CD4-positive, alpha-beta memory T cell (primary cell): ENCODE results near the gene ZNF14. TPM values are rescaled to one million over a fixed set of nuclear protein-coding genes. Genes with fewer than 3 reads are reported as not detected.
"Not testable (repeated sequence)": the region's sequence is repeated elsewhere in the genome, so short reads cannot be mapped to it uniquely, and the experiment has no call there.

Source experiments
- CTCF ChIA-PET: fragments of 350-600 bp; sonication (Branson Sonifier 250); formaldehyde crosslinking; loops from one replicate; lab custom pipeline; 2021; ENCODE audit warnings: inconsistent platforms; ENCODE audit not compliant: partially characterized antibody; lab: Charles Lee
- POLR2A ChIA-PET: fragments of 350-600 bp; sonication (Branson Sonifier 250); formaldehyde crosslinking; loops from one replicate; lab custom pipeline; 2021; ENCODE audit not compliant: partially characterized antibody; lab: Charles Lee
- DNase-seq, 5 donors: peaks; one replicate each; pipeline versions ENCODE4 v3.0.0 to v3.0.0-alpha.2; 2020 to 2022; ENCODE audit warnings: mixed read lengths in 1 of 5
- H3K27ac ChIP-seq: one replicate; pipeline ENCODE4 v1.7.0; 2013; ENCODE audit warnings: low read depth, low read length
- H3K27me3 ChIP-seq: 2 replicates; pipeline ENCODE4 v1.7.0; 2013; ENCODE audit warnings: mild to moderate bottlenecking, low read length, moderate library complexity; ENCODE audit not compliant: insufficient read depth
- H3K36me3 ChIP-seq: 2 replicates; pipeline ENCODE4 v1.7.0; 2013; ENCODE audit warnings: mild to moderate bottlenecking, low read length, moderate library complexity; ENCODE audit not compliant: insufficient read depth
- H3K4me1 ChIP-seq: 2 replicates; pipeline ENCODE4 v1.7.0; 2013; ENCODE audit warnings: mild to moderate bottlenecking, low read length, moderate library complexity; ENCODE audit not compliant: insufficient read depth
- H3K4me3 ChIP-seq, 2 donors: one replicate each; pipeline ENCODE4 v1.7.0; 2013; ENCODE audit warnings: low read length in 2 of 2, mild to moderate bottlenecking in 1 of 2
- H3K9me3 ChIP-seq, 2 donors: one replicate each; pipeline ENCODE4 v1.7.0; 2013; ENCODE audit warnings: low read length in 2 of 2, control low read depth in 1 of 2; ENCODE audit not compliant: control insufficient read depth in 1 of 2
- H3K27ac Mint-ChIP-seq, 7 donors: one replicate each; pipeline ENCODE4 v1.8.0; 2020 to 2021; ENCODE audit warnings: mixed read lengths in 7 of 7, mild to moderate bottlenecking in 6 of 7, inconsistent platforms in 3 of 7, moderate library complexity in 3 of 7
- H3K27me3 Mint-ChIP-seq, 2 donors: one replicate each; pipeline ENCODE4 v1.8.0; 2020 to 2021; ENCODE audit warnings: mixed read lengths in 2 of 2
- H3K36me3 Mint-ChIP-seq, 2 donors: one replicate each; pipeline ENCODE4 v1.8.0; 2020 to 2021; ENCODE audit warnings: mixed read lengths in 2 of 2, inconsistent platforms in 1 of 2, mild to moderate bottlenecking in 1 of 2
- H3K4me1 Mint-ChIP-seq, 4 donors: one replicate each; pipeline ENCODE4 v1.8.0; 2020 to 2021; ENCODE audit warnings: mixed read lengths in 4 of 4, mild to moderate bottlenecking in 1 of 4
- H3K4me3 Mint-ChIP-seq, 8 donors: one replicate each; pipeline ENCODE4 v1.8.0; 2020 to 2021; ENCODE audit warnings: mixed read lengths in 8 of 8, mild to moderate bottlenecking in 7 of 8, moderate library complexity in 6 of 8, inconsistent platforms in 3 of 8
- H3K9me3 Mint-ChIP-seq, 8 donors: one replicate each; pipeline ENCODE4 v1.8.0; 2020 to 2021; ENCODE audit warnings: mixed read lengths in 8 of 8, mild to moderate bottlenecking in 5 of 8, inconsistent platforms in 3 of 8, moderate library complexity in 1 of 8
- intact Hi-C: fragments of 100-400 bp; cut with micrococcal nuclease; formaldehyde crosslinking; loops from one replicate; pipeline ENCODE4 v1.15.1; 2023
- polyA plus RNA-seq, 2 donors: library from polyadenylated mRNA; unstranded; fragments of 300-500 nt; fragmentation: Illumina TruSeq; gene quantifications; one replicate each; pipeline ENCODE4 v1.2.3, GENCODE V29; 2021
- total RNA-seq, 2 experiments: library from RNA; stranded (reverse); gene quantifications; one replicate each; pipeline ENCODE4 v1.2.3, GENCODE V29; 2021

Gene ZNF14
- total and polyA plus RNA-seq, 4 experiments from 2014 or later: 13.9 to 32.2 (median 26.9) TPM

GRCh38 chr19:19674315-19674714, 58.6 kb downstream of the ZNF14 start:
- Mint-ChIP-seq H3K4me3 (peak overlapping the region; percentile 21 to 56 (median 50)), H3K27ac (peak overlapping the region in 2 of 7 donors; percentile 59 to 70), H3K9me3 (peaks cover 2 to 73% (median 57%) of the 10 kb centered on the region in 8 donors), H3K36me3 (peaks cover 78 to 83% of the 10 kb centered on the region in 2 donors), H3K4me1 (peaks cover 10 to 54% (median 38%) of the 10 kb centered on the region in 4 donors), H3K27me3 (no peaks in the 10 kb centered on the region)
- no peak overlapping the region for H3K27ac ChIP-seq
- no peak for DNase-seq
- ChIA-PET CTCF (no interaction called here), POLR2A (interaction anchor here (0.7 to 1.5 kb wide), 3 partner anchors 10 to 191 kb away, joined by 3 to 4 read pairs (median 3); partner anchors contain the start of gene ZNF253)
- intact Hi-C loops: no loop called here
- H3K36me3 ChIP-seq: peaks cover 75% of the 10 kb centered on the region
- H3K27me3 ChIP-seq: no peaks in the 10 kb centered on the region
- peaks cover 18% of the 10 kb centered on the region for H3K4me1 ChIP-seq
- H3K9me3 ChIP-seq: peaks cover 5 to 36% of the 10 kb centered on the region in 2 donors
- H3K4me3 ChIP-seq: no peak overlapping the region

DNA sequence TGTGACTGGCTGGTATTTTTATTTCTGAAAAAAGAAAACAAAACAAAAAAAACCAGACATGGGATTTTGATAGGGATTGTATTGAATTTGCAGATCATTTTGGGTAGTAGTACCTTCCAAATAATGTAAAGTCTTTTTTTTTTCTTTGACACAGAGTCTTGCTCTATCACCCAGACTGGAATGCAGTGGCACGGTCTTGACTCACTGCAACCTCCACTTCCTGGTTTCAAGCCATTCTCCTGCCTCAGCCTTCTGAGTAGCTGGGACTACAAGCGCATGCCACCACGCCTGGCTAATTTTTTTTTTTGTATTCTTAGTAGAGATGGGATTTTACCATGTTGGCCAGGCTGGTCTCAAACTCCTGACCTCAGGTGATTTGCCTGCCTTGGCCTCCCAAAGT, 60.1 kb downstream of the ZNF14 start:
- intact Hi-C loops: no loop called here

DNA sequence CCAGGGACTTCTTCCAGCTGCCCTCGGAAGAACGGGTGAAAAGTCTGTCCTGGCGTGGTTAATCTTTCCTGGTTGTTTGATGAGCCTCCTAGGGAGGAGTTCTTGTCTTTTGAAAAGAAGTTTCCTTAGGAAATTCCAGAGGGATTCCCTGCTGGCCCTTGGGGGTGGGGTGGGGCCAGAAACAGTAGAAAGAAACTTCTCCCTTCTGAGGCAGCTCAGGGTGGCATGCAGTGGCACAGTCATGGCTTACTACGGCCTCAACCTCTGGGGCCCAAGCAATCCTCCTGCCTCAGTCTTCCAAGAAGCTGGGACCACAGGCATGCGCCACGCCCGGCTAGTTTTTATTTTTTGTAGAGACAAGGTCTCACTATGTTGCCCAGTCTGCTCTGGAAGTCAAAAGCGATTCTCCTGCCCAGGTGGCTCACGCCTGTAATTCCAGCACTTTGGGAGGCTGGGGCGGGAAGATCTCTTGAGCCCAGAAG, 62.8 kb downstream of the ZNF14 start:
- H3K36me3 Mint-ChIP-seq: peaks cover 41 to 47% of the 10 kb centered on the region in 2 donors
- H3K27ac Mint-ChIP-seq: peak overlapping the region; percentile 90 to 95 (median 93)
- no peak for DNase-seq
- H3K4me3 Mint-ChIP-seq: peak overlapping the region; percentile 84 to 94 (median 91)
- H3K9me3 Mint-ChIP-seq: peaks cover 0 to 35% (median 26%) of the 10 kb centered on the region in 8 donors
- no peaks in the 10 kb centered on the region for H3K27me3 Mint-ChIP-seq
- H3K4me1 Mint-ChIP-seq: peaks cover 10 to 53% (median 31%) of the 10 kb centered on the region in 4 donors
- Histone ChIP-seq H3K36me3 (peaks cover 33% of the 10 kb centered on the region), H3K4me1 (peaks cover 43% of the 10 kb centered on the region), H3K4me3 (peak overlapping the region; percentile 30 to 90), H3K27ac (peak overlapping the region; percentile 85), H3K27me3 (no peaks in the 10 kb centered on the region), H3K9me3 (peaks cover 0 to 8% of the 10 kb centered on the region in 2 donors)
- intact Hi-C loops: no loop called here
- ChIA-PET CTCF (interaction anchor here (0.7 to 1.1 kb wide), 2 partner anchors 11 to 151 kb away, joined by 3 to 4 read pairs; partner anchors contain the start of gene ZNF506), POLR2A (interaction anchor here (0.7 to 8.2 kb wide), 21 partner anchors 10 to 196 kb away, joined by 3 to 135 read pairs (median 13); partner anchors contain the start of genes GMIP, LPAR2, PBX4 and ZNF14)

More for the DNA sequence above, 60.1 kb downstream of the ZNF14 start:
- Mint-ChIP-seq H3K27me3 (no peaks in the 10 kb centered on the region), H3K27ac (peak overlapping the region in 2 of 7 donors; percentile 24 to 42), H3K9me3 (peaks cover 2 to 62% (median 47%) of the 10 kb centered on the region in 8 donors), H3K4me1 (peaks cover 10 to 60% (median 42%) of the 10 kb centered on the region in 4 donors), H3K4me3 (peak overlapping the region in 6 of 8 donors; percentile 8 to 30 (median 20)), H3K36me3 (peaks cover 68 to 71% of the 10 kb centered on the region in 2 donors)
- peaks cover 21% of the 10 kb centered on the region for H3K4me1 ChIP-seq
- H3K27ac ChIP-seq: no peak overlapping the region
- H3K4me3 ChIP-seq: no peak overlapping the region
- ChIA-PET POLR2A (interaction anchor here (0.9 to 1.5 kb wide), 3 partner anchors 13 to 193 kb away, joined by 3 to 5 read pairs (median 4); partner anchors contain the start of genes ZNF14 and ZNF253), CTCF (no interaction called here)
- peaks cover 60% of the 10 kb centered on the region for H3K36me3 ChIP-seq
- peaks cover 0 to 24% of the 10 kb centered on the region in 2 donors for H3K9me3 ChIP-seq
- no peaks in the 10 kb centered on the region for H3K27me3 ChIP-seq
- DNase-seq: no peak

GRCh38 chr19:19668230-19669012, 64.5 kb downstream of the ZNF14 start, which contains the start of gene ZNF101:
TSS of gene ZNF101 (plus strand) at chr19:19668839. CDS start at chr19:19668964, 125 bp downstream.
- peak; percentile 95 to 96 (median 96) for DNase-seq
- Histone ChIP-seq H3K36me3 (peaks cover 22% of the 10 kb centered on the region), H3K9me3 (no peaks in the 10 kb centered on the region), H3K27me3 (no peaks in the 10 kb centered on the region), H3K4me3 (peak within 1 kb of the TSS; percentile 69 to 90), H3K4me1 (peaks cover 43% of the 10 kb centered on the region), H3K27ac (peak within 1 kb of the TSS; percentile 85)
- ChIA-PET POLR2A (interaction anchor here (0.6 to 8.2 kb wide), 56 partner anchors 8 to 897 kb away, joined by 3 to 135 read pairs (median 5); partner anchors contain the start of genes CILP2, GATAD2A, GMIP and LPAR2), CTCF (interaction anchor here (1.0 to 2.3 kb wide), 3 partner anchors 65 to 153 kb away, joined by 3 to 6 read pairs (median 3); partner anchors contain the start of genes ZNF14 and ZNF506)
- peaks cover 30 to 43% of the 10 kb centered on the region in 2 donors for H3K36me3 Mint-ChIP-seq
- H3K4me1 Mint-ChIP-seq: peaks cover 12 to 55% (median 29%) of the 10 kb centered on the region in 4 donors
- peak within 1 kb of the TSS; percentile 84 to 94 (median 92) for H3K4me3 Mint-ChIP-seq
- H3K27ac Mint-ChIP-seq: peak within 1 kb of the TSS; percentile 92 to 99 (median 96)
- peaks cover 0 to 26% (median 16%) of the 10 kb centered on the region in 8 donors for H3K9me3 Mint-ChIP-seq
- no peaks in the 10 kb centered on the region for H3K27me3 Mint-ChIP-seq
- intact Hi-C loops: loop anchor here (1.0 to 10.0 kb wide), 6 partner anchors 65 to 264 kb away; partner anchors contain the start of genes GATAD2A, ZNF14, ZNF253 and ZNF93

GRCh38 chr19:19665420-19665948, 67.4 kb downstream of the ZNF14 start:
- Histone ChIP-seq H3K36me3 (peaks cover 13% of the 10 kb centered on the region), H3K4me1 (peaks cover 56% of the 10 kb centered on the region)
- DNase-seq, H3K9me3 ChIP-seq, H3K27me3 Mint-ChIP-seq, H3K27me3 ChIP-seq, H3K4me3 ChIP-seq, H3K27ac ChIP-seq, H3K9me3 Mint-ChIP-seq: not testable (repeated sequence)
- CTCF ChIA-PET: interaction anchor here (0.9 kb wide), 1 partner anchor 107 kb away, joined by 3 read pairs; no protein-coding TSS in a partner anchor
- H3K36me3 Mint-ChIP-seq: peaks cover 13 to 39% of the 10 kb centered on the region in 2 donors
- POLR2A ChIA-PET: interaction anchor here (0.8 to 8.2 kb wide), 4 partner anchors 21 to 156 kb away, joined by 3 to 135 read pairs (median 3); partner anchors contain the start of genes LPAR2, ZNF14 and ZNF506
- peaks cover 25 to 64% (median 40%) of the 10 kb centered on the region in 4 donors for H3K4me1 Mint-ChIP-seq
- H3K27ac Mint-ChIP-seq: peak overlapping the region in 4 of 7 donors; percentile 19 to 95 (median 58)
- intact Hi-C loops: loop anchor here (10.0 kb wide), 1 partner anchor 261 kb away; the partner anchor contains the start of gene GATAD2A
- H3K4me3 Mint-ChIP-seq: peak overlapping the region in 4 of 8 donors; percentile 34 to 57 (median 40)
